ENCODE measurements around the gene FAM228B.

The FAM228B gene

GRCh38 chr2:24214880-24215279 lies 91.6 kb downstream of the FAM228B start:
- TF ChIP-seq CTCF (IDR thresholded peaks at IDR 0.05; ENCODE audit: control extremely low read depth, extremely low read depth, low read depth, missing control alignments): no peak
- POLR2A ChIA-PET: no interaction called here
- peak; percentile 85 for DNase-seq (ENCODE audit: extremely low spot score)
- CTCF ChIA-PET: interaction anchor here (1.0 to 1.5 kb wide), 4 partner anchors 8 to 379 kb away, joined by 3 to 4 read pairs (median 4); no protein-coding TSS in a partner anchor
